Measurements from ENCODE around the gene UBLCP1.

GRCh38 chr5:159311063-159311462 lies 48.0 kb downstream of the UBLCP1 start:
- TF ChIP-seq CTCF (IDR thresholded peaks at IDR 0.05; ENCODE audit: low read depth, low read length, missing input control) (no peak), EGR1 (IDR thresholded peaks at IDR 0.05; ENCODE audit: low read depth in 2 of 2) (no peak), ATF3 (IDR thresholded peaks at IDR 0.05) (no peak), JUND (IDR thresholded peaks at IDR 0.05) (no peak), SP1 (IDR thresholded peaks at IDR 0.05) (no peak)
